ENCODE data around the gene TMEM145.

The TMEM145 gene

DNA sequence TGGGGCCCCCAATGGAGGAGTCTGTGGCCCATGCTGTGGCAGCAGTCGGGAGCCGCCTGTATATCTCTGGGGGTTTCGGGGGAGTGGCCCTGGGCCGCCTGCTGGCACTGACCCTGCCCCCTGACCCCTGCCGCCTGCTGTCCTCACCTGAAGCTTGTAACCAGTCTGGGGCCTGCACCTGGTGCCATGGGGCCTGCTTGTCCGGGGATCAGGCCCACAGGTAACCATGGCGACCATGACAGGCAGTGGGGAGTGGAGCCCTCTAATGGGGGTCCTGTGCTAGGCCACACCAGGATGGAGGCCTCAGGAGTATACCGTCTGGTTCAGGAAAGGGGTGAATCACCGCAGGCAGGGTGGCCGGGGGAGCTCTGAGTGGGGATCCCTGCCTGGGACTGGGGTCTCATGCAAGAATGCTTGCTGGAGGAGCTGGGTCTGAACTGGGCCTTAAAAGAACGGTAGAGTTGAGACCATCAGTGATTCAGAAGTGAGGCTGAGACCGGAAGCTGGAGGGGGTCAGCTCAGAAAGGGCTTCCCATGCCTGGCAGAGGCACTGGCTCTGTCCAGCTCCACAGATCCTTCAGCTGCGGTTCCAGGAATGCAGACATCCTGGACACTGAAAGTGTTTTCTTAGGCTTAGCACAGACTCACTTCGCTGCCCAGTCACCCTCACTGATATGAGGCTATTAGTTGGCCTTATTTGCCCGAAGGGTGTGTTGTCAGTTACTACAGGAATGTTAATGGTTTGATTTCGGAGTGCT is 47.9 kb downstream of the TMEM145 start:
- DNase-seq (ENCODE audit: low read depth, low spot score) = no peak

DNA sequence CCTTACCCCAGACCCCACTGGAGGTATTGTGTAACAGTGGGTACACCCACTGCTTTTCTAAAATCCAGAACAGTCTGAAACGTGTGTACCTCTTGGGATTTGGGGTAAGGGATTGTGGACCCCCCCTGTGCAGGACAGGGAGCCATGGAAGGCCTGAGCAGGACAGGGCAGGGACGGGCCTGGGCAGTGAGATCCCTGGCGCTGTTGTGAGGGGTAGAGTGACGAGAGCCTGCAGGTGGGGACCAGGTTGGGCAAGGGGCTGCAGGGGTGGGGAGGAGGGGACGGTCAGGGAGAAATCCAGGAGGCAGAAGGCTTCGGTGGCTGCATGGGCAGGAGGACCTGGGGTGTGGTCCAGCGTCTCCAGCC is 48.4 kb downstream of the TMEM145 start:
- no peak for DNase-seq (ENCODE audit: low read depth, low spot score)

DNA sequence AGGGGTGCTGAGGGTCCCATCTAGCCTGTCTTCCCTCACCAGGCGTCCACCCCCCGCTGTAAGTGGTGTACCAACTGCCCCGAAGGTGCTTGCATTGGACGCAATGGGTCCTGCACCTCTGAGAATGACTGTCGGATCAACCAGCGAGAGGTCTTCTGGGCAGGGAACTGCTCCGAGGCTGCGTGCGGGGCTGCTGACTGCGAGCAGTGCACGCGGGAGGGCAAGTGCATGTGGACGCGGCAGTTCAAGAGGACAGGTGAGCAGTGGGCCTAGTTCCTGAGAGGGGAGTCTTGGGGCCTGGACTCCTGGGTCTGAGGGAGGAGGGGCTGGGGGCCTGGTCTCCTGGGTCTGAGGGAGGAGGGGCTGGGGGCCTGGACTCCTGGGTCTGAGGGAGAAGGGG is 49.2 kb downstream of the TMEM145 start:
- DNase-seq (ENCODE audit: low read depth, low spot score) = no peak

DNA sequence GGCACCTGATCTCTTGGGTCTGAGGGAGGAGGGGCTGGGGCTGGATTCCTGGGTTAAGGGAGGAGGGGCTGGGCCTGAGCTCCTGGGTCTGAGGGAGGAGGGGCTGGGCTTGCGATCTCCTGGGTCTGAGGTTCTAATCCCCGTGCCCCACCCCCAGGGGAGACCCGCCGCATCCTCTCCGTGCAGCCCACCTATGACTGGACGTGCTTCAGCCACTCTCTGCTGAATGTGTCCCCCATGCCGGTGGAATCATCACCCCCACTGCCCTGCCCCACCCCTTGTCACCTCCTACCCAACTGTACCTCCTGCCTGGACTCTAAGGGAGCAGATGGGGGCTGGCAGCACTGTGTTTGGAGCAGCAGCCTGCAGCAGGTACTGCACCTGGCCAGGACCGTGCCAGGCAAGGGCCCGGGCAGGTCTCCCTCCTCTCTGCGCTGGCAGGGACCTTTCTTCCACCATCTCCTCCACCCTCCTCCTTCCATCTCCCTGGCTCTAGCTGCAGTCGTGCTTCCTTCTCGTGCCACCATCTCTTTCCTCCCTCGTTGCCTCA is 49.9 kb downstream of the TMEM145 start:
- DNase-seq (ENCODE audit: low read depth, low spot score) = no peak

DNA sequence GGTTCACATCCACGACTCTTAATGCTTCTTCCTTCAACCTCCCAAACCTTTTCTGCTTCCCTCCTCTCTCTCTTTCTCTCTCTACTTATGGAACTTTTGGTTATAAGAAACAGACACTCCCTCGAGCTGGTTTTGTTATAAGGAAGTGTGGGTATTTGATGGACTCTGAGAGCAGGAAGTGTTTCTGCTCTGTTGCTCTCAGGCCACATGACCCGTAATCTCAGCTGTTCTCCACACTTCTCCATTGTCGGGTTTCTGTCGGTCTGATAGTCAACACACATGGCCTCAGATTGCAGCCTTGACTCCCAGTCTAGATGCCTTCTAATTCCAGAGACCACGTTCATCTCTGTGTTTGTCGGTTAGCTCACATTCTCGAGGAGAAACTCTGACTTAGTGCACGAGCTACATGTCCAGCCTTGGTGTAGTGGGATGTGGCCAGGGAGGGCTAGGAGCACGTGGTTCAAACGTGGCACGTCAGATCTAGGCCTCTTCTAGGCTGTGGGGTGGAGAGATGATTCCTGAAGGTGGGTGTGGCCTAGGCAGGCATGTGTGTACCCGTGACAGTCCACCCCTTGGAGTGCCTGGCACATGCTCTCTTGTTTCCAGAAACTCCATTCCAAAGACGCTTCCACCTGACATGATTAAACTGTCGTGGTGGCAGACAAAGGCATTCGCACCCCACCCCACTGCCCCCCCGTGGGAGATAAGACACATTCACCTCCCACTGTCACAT is 50.7 kb downstream of the TMEM145 start:
- DNase-seq (ENCODE audit: low read depth, low spot score) = no peak

DNA sequence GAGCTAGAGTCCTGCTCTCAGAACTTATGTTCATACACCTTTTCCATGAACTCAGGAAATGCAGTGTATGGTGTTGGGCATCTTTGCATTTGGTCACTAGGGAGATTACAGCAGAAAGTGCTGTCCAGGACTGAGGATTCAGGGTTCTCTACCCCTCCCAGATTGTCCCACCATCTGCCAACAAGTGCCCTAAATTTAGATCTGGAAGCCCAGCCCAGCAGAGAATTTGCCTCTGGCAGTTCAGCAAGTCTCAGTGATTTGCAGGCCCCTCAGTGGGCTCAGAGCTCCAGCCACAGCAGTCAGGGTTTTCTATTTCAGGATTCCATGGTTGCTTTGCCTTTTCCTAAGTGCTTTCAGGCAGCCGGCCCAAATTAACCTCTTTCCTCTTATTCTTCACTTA is 53.6 kb downstream of the TMEM145 start:
- no peak for DNase-seq (ENCODE audit: low read depth, low spot score)

DNA sequence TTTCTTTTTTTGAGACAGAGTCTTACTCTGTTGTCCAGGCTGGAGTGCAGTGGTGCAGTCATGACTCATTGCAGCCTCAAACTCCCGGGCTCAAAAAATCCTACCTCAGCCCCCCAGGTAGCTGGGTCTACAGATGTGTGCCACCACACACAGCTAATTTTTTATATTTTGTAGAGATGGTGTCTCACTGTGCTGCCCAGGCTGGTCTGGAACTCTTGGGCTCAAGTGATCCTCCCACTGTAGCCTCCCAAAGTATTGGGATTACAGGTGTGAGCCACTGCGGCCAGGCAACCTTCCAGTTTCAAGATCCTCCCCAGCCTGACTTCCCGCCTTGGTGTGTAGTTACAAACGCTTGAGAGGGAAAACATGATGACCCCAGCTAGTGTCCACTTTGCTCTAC is 54.8 kb downstream of the TMEM145 start:
- no peak for DNase-seq (ENCODE audit: low read depth, low spot score)

DNA sequence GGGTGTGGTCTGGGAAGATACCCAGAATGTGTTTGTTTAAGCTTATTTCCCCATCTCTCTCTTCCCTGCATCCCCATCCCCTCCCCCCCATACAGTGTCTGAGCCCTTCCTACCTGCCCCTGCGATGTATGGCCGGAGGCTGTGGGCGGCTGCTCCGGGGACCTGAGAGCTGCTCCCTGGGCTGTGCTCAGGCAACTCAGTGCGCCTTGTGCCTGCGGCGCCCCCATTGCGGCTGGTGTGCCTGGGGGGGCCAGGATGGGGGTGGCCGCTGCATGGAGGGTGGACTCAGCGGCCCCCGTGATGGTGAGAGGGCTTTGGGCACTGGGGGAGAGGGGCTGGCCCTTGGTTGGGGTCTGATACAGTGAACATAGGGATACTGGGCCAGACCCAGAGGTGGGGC is 55.3 kb downstream of the TMEM145 start:
- no peak for DNase-seq (ENCODE audit: low read depth, low spot score)

DNA sequence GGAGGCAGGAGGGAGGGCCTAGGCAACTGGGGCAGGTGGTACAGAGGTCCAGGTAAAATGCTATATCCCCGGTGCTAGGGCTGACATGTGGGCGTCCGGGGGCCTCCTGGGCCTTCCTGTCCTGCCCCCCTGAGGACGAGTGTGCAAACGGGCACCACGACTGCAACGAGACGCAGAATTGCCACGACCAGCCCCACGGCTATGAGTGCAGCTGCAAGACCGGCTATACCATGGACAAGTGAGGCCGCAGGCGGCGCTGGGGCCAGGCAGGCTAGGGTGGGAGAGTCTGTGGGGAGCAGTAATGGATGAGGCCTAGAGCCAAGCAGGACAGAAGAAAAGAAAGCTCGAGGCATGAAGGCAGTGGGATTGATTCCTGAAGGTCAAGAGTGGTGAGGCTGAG is 55.7 kb downstream of the TMEM145 start:
- DNase-seq (ENCODE audit: low read depth, low spot score) = no peak

DNA sequence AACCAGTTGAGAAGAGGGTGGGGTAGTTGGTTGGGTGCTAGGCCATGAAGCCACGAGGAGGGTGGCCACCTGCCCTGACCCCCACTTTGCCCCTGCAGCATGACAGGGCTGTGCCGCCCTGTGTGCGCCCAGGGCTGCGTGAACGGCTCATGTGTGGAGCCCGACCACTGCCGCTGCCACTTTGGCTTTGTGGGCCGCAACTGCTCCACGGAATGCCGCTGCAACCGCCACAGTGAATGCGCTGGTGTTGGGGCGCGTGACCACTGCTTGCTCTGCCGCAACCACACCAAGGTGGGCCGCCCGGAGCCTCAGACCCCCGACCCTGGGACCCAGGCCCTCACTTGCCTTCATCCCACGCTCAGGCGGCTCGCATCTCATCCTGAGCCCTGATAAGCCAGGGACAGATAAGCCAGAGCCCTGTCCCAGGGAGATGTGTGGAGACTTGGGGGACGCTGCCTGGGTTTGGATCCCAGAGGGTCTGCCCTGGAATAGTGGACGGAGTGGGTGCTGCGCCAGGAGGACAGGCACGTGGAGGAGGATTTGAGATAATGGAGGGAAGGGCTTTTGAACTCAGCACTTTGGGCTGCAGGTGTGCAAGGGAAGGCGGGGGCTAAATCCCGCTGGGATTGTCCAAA is 56.4 kb downstream of the TMEM145 start:
- no peak for DNase-seq (ENCODE audit: low read depth, low spot score)

DNA sequence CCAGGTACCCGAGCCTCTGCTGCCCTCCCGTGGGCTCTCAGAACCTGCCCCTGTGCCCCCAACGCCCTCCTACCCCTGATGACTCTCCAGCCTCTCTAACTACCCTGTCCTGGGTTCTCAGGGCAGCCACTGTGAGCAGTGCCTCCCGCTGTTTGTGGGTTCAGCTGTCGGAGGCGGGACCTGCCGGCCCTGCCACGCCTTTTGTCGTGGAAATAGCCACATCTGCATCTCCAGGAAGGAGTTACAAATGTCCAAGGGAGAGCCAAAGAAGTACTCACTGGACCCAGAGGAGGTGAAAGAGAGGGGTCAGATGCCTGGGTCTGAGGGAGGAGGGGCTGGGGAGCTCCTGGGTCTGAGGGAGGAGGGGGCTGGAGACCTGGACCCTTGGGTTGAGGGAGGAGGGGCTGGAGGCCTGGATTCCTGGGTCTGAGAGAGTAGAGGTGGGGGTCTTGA is 57.0 kb downstream of the TMEM145 start:
- no peak for DNase-seq (ENCODE audit: low read depth, low spot score)

DNA sequence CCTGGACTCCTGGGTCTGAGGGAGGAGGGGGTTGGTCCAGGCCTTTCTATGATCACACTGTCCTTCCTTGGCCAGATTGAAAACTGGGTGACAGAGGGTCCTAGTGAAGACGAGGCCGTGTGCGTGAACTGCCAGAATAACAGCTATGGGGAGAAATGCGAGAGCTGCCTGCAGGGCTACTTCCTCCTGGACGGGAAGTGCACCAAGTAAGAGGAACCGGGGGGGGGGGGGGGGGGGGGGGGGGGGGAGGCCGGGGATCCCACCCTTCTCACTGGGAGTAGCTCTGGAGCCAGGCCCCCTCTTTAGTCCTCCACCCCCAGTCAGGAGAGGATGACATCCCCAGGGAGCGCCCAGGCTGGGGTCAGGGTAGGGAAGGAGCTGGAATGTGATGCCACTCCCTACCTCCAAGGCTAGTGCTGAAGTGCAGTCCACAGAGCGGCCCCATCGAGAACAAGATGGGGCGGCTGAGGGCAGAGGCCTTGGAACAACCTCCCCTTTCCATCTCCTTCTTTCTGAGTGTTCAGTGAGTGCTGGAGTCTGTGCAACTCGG is 57.6 kb downstream of the TMEM145 start:
- no peak for DNase-seq (ENCODE audit: low read depth, low spot score)
